ENCODE measurements around the gene ULK2.

DNA sequence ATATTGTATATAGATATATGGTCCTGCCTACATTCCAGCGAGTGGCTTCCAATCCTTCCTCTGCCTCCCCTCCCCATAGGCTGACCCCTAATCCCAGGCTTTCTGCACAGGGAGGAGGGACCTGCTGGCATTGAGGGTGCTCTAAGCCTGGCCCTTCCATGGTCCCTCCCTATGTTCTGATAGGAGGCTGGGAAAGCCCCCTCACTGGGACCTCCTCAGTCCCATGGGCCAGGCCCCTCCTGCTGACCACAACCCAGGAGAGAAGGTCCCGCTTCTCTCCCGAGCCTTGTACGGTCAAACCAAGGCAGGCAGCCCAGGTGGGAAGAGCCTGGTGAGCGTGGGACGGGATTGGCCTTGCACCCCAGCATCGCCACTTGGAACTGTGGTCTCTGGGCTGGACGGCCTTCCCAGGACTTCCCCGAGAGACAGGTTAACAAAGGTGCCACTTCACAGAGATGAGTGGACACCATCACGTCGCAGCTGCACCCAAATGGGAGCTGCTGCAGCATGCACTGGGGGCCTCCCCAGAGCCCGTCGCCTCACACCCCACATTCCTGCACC lies 120.5 kb downstream of the ULK2 start:
- TF ChIP-seq, protein P1, sequence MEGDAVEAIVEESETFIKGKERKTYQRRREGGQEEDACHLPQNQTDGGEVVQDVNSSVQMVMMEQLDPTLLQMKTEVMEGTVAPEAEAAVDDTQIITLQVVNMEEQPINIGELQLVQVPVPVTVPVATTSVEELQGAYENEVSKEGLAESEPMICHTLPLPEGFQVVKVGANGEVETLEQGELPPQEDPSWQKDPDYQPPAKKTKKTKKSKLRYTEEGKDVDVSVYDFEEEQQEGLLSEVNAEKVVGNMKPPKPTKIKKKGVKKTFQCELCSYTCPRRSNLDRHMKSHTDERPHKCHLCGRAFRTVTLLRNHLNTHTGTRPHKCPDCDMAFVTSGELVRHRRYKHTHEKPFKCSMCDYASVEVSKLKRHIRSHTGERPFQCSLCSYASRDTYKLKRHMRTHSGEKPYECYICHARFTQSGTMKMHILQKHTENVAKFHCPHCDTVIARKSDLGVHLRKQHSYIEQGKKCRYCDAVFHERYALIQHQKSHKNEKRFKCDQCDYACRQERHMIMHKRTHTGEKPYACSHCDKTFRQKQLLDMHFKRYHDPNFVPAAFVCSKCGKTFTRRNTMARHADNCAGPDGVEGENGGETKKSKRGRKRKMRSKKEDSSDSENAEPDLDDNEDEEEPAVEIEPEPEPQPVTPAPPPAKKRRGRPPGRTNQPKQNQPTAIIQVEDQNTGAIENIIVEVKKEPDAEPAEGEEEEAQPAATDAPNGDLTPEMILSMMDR (conservative IDR thresholded peaks at IDR 0.05) = no peak
- TF ChIP-seq ZFX (IDR thresholded peaks at IDR 0.05) = no peak
